ENCODE measurements around the gene VSTM2L.

DNA sequence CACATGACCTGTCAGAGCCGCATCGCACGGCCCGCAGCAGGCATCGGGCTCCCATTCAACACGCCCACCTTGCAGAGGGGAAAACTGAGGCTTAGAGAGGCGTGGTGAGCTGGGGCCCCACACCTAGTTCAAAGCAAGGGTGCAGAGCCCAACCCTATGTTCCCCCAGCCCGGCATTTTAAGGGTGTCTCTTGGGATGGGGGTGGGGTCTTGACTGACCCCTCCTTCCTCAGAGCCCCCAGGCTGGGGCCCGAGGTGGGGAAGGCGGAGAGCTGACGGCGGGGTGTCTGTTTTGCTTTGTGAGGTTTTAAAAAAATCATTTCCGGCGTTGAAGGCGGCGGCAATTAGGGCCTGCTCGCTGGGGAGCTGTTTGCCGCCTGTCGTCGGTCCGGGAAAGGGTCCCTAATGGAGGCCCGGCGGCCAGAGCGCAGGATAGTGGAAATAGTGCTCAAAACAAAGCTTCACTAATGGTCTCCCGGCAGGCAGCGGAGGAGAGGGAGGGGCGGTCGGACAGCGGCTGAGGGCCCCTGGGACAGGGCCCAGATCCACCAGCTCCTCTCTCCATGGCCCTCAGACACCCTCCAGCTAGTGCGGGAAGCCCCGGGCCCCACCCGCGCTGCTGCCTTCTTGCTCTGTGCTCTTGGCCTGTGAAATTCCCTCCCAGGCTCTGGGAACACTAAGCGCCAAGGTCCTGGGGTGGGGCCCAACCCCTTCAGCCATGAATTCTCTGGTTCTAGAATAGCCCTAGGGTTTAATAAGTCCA lies 11.9 kb downstream of the VSTM2L start:
- no peak for TF ChIP-seq EZH2phosphoT487 (IDR thresholded peaks at IDR 0.05; ENCODE audit: borderline replicate concordance, low read depth, low read length)
- TF ChIP-seq, protein P1, sequence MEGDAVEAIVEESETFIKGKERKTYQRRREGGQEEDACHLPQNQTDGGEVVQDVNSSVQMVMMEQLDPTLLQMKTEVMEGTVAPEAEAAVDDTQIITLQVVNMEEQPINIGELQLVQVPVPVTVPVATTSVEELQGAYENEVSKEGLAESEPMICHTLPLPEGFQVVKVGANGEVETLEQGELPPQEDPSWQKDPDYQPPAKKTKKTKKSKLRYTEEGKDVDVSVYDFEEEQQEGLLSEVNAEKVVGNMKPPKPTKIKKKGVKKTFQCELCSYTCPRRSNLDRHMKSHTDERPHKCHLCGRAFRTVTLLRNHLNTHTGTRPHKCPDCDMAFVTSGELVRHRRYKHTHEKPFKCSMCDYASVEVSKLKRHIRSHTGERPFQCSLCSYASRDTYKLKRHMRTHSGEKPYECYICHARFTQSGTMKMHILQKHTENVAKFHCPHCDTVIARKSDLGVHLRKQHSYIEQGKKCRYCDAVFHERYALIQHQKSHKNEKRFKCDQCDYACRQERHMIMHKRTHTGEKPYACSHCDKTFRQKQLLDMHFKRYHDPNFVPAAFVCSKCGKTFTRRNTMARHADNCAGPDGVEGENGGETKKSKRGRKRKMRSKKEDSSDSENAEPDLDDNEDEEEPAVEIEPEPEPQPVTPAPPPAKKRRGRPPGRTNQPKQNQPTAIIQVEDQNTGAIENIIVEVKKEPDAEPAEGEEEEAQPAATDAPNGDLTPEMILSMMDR (conservative IDR thresholded peaks at IDR 0.05; ENCODE audit: low read length) = no peak

All from OCI-LY7 (cell line).